SK-N-MC (cell line): ENCODE measurements around the gene AGBL1.

Experiments
- DNase-seq: peaks from one replicate; pipeline ENCODE4 v3.0.0-alpha.2; 2011; ENCODE audit warnings: low read depth, low spot score
- H3K27ac ChIP-seq: fragments of 200-600 bp; sonication (generic); 2 replicates; pipeline ENCODE4 v1.5.1; 2016; ENCODE audit warnings: mixed run types
- H3K36me3 ChIP-seq: fragments of 200-600 bp; sonication (generic); 2 replicates; pipeline ENCODE4 v1.6.1; 2017; ENCODE audit warnings: antibody characterized with exemption, low read length, mixed read lengths; ENCODE audit not compliant: insufficient read depth
- H3K4me3 ChIP-seq: fragments of 200-600 bp; sonication (generic); 2 replicates; pipeline ENCODE4 v1.5.1; 2016
- H3K9ac ChIP-seq: fragments of 200-600 bp; sonication (generic); 2 replicates; pipeline ENCODE4 v1.8.0; 2017; ENCODE audit warnings: mixed run types, mixed read lengths; ENCODE audit not compliant: insufficient read length
- H3K9me3 ChIP-seq: fragments of 200-600 bp; sonication (generic); 2 replicates; pipeline ENCODE4 v1.6.1; 2017; ENCODE audit warnings: low read depth, mild to moderate bottlenecking, antibody characterized with exemption, low read length, moderate library complexity, mixed read lengths
- EZH2 ChIP-seq: fragments of 200-600 bp; sonication (generic); IDR thresholded peaks from one replicate; pipeline ENCODE4 v1.6.1; 2017; ENCODE audit warnings: antibody characterized with exemption
- FOXP2 ChIP-seq: optimal IDR thresholded peaks from 2 replicates; pipeline ENCODE3; 2011; ENCODE audit warnings: mild to moderate bottlenecking, moderate library complexity; ENCODE audit not compliant: insufficient read depth; ENCODE audit errors: extremely low read length, control extremely low read depth
- POLR2AphosphoS5 ChIP-seq: IDR thresholded peaks from 2 replicates; pipeline ENCODE4 v1.6.1; 2012; ENCODE audit warnings: mild to moderate bottlenecking, low read depth, low read length, borderline replicate concordance

AGBL1 gene

GRCh38 chr15:86136861-86137260 is 57.2 kb downstream of the AGBL1 start:
- TF ChIP-seq FOXP2 (no peak), POLR2AphosphoS5 (no peak)
- Histone ChIP-seq H3K4me3 (no peak overlapping the region), H3K36me3 (no peaks in the 10 kb centered on the region), H3K9ac (no peak overlapping the region), H3K27ac (no peak overlapping the region), H3K9me3 (no peaks in the 10 kb centered on the region)
- no peak for DNase-seq

GRCh38 chr15:86138798-86139197 is 59.1 kb downstream of the AGBL1 start:
- no peak overlapping the region for H3K27ac ChIP-seq
- no peak for TF ChIP-seq POLR2AphosphoS5
- TF ChIP-seq FOXP2, result no peak
- no peak for TF ChIP-seq EZH2
- no peaks in the 10 kb centered on the region for H3K9me3 ChIP-seq
- H3K4me3 ChIP-seq, result no peak overlapping the region
- no peaks in the 10 kb centered on the region for H3K36me3 ChIP-seq
- no peak for DNase-seq
- H3K9ac ChIP-seq, result no peak overlapping the region

GRCh38 chr15:86139828-86140227 is 60.2 kb downstream of the AGBL1 start:
- Histone ChIP-seq H3K9me3 (no peaks in the 10 kb centered on the region), H3K36me3 (no peaks in the 10 kb centered on the region), H3K4me3 (no peak overlapping the region), H3K9ac (no peak overlapping the region), H3K27ac (no peak overlapping the region)
- TF ChIP-seq FOXP2, result no peak
- TF ChIP-seq POLR2AphosphoS5, result no peak
- no peak for TF ChIP-seq EZH2
- no peak for DNase-seq

- no peaks in the 10 kb centered on the region for H3K36me3 ChIP-seq
- TF ChIP-seq EZH2, result no peak
- TF ChIP-seq POLR2AphosphoS5, result no peak
- no peak for TF ChIP-seq FOXP2
- H3K9ac ChIP-seq, result no peak overlapping the region
- H3K9me3 ChIP-seq, result no peaks in the 10 kb centered on the region
- no peak overlapping the region for H3K27ac ChIP-seq
- H3K4me3 ChIP-seq, result no peak overlapping the region
- DNase-seq, result no peak
Observed at GRCh38 chr15:86154705-86155104, 75.0 kb downstream of the AGBL1 start.

GRCh38 chr15:86155551-86155950 is 75.9 kb downstream of the AGBL1 start:
- Histone ChIP-seq H3K9me3 (no peaks in the 10 kb centered on the region), H3K9ac (no peak overlapping the region), H3K4me3 (no peak overlapping the region), H3K36me3 (no peaks in the 10 kb centered on the region), H3K27ac (no peak overlapping the region)
- DNase-seq, result no peak
- TF ChIP-seq FOXP2 (no peak), POLR2AphosphoS5 (no peak), EZH2 (no peak)

GRCh38 chr15:86157606-86158293 is 78.1 kb downstream of the AGBL1 start:
- no peak overlapping the region for H3K9ac ChIP-seq
- no peak for TF ChIP-seq EZH2
- TF ChIP-seq POLR2AphosphoS5, result no peak
- no peak for TF ChIP-seq FOXP2
- H3K27ac ChIP-seq, result no peak overlapping the region
- no peak overlapping the region for H3K4me3 ChIP-seq
- DNase-seq, result no peak
- no peaks in the 10 kb centered on the region for H3K36me3 ChIP-seq
- no peaks in the 10 kb centered on the region for H3K9me3 ChIP-seq

GRCh38 chr15:86159468-86159867 is 79.8 kb downstream of the AGBL1 start:
- TF ChIP-seq FOXP2 (no peak), EZH2 (no peak), POLR2AphosphoS5 (no peak)
- Histone ChIP-seq H3K4me3 (no peak overlapping the region), H3K27ac (no peak overlapping the region), H3K9me3 (no peaks in the 10 kb centered on the region), H3K36me3 (no peaks in the 10 kb centered on the region), H3K9ac (no peak overlapping the region)
- DNase-seq, result no peak

- no peak overlapping the region for H3K9ac ChIP-seq
- TF ChIP-seq FOXP2 (no peak), POLR2AphosphoS5 (no peak), EZH2 (no peak)
- no peaks in the 10 kb centered on the region for H3K9me3 ChIP-seq
- H3K27ac ChIP-seq, result no peak overlapping the region
- DNase-seq, result no peak
- H3K36me3 ChIP-seq, result no peaks in the 10 kb centered on the region
- H3K4me3 ChIP-seq, result no peak overlapping the region
Observed at GRCh38 chr15:86161250-86161649, 81.6 kb downstream of the AGBL1 start.

GRCh38 chr15:86162172-86162591 is 82.5 kb downstream of the AGBL1 start:
- TF ChIP-seq EZH2 (no peak), FOXP2 (no peak), POLR2AphosphoS5 (no peak)
- Histone ChIP-seq H3K4me3 (no peak overlapping the region), H3K36me3 (no peaks in the 10 kb centered on the region), H3K9me3 (no peaks in the 10 kb centered on the region), H3K9ac (no peak overlapping the region), H3K27ac (no peak overlapping the region)
- DNase-seq, result no peak

GRCh38 chr15:86162641-86163040 is 83.0 kb downstream of the AGBL1 start:
- no peak for DNase-seq
- Histone ChIP-seq H3K4me3 (no peak overlapping the region), H3K36me3 (no peaks in the 10 kb centered on the region), H3K27ac (no peak overlapping the region), H3K9ac (no peak overlapping the region), H3K9me3 (no peaks in the 10 kb centered on the region)
- TF ChIP-seq POLR2AphosphoS5, result no peak
